ENCODE results near the gene GNB1L.

Gene GNB1L

GRCh38 chr22:19733755-19734154 lies 120.9 kb downstream of the GNB1L start:
- TF ChIP-seq CTCF (IDR thresholded peaks at IDR 0.05; ENCODE audit: extremely low read depth, missing control alignments), result no peak
- DNase-seq (ENCODE audit: low spot score), result no peak

All from GM20000 (cell line).